GM12892 (cell line): ENCODE results near the gene ADARB2.

Experiments
- DNase-seq: peaks from one replicate; pipeline ENCODE4 v3.0.0; 2011; ENCODE audit not compliant: insufficient read length
- FAIRE-seq: peaks from 2 replicates; lab custom pipeline; 2011; peaks lifted over from hg19 to GRCh38; lab: Jason Lieb, UNC
- POLR2A ChIP-seq: IDR thresholded peaks from 2 replicates; pipeline ENCODE4 v1.6.1; 2011; ENCODE audit warnings: low read depth, low read length, control low read depth
- POLR2AphosphoS5 ChIP-seq: IDR thresholded peaks from 2 replicates; pipeline ENCODE4 v1.6.1; 2011; ENCODE audit warnings: low read depth, low read length, control low read depth
- TAF1 ChIP-seq: IDR thresholded peaks from 2 replicates; pipeline ENCODE4 v1.6.1; 2011; ENCODE audit warnings: low read depth, mild to moderate bottlenecking, control low read depth, low read length, borderline replicate concordance

ADARB2 gene

GRCh38 chr10:1216574-1217236, 520.6 kb downstream of the ADARB2 start:
- TF ChIP-seq TAF1 (no peak), POLR2A (no peak), POLR2AphosphoS5 (no peak)
- no peak for DNase-seq
- no peak for FAIRE-seq

DNA sequence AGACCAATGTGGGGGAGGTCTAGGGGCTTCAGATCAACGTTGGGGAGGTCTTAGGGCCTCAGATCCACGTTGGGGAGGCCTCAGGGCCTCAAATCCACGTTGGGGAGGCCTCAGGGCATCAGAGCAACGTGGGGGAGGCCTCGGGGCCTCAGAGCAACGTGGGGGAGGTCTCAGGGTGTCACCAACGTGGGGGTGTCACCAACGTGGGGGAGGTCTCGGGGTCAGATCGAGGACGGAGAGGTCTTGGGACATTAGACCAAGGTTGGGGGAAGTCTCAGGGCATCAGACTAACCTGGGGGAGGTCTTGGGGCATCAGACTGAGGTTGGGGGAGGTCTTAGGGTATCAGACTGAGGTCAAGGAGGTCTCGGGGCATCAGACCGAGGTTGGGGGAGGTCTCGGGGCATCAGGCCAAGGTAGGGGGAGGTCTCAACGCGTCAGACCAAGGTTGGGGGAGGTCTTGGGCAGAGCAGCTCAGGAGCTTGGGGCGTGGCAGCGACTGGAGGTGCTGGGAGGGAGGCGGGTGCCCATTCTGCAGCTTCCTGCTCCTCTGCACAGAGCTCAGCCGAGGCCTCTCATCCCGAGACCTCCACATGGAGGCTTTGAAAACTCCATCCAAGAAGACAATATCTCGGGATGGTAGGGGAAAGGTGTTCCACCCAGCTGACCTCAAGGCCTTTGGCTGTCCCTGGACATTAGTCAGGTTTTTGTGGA, 521.3 kb downstream of the ADARB2 start:
- FAIRE-seq (no peak), DNase-seq (no peak)
- TF ChIP-seq POLR2AphosphoS5 (no peak), TAF1 (no peak), POLR2A (no peak)

DNA sequence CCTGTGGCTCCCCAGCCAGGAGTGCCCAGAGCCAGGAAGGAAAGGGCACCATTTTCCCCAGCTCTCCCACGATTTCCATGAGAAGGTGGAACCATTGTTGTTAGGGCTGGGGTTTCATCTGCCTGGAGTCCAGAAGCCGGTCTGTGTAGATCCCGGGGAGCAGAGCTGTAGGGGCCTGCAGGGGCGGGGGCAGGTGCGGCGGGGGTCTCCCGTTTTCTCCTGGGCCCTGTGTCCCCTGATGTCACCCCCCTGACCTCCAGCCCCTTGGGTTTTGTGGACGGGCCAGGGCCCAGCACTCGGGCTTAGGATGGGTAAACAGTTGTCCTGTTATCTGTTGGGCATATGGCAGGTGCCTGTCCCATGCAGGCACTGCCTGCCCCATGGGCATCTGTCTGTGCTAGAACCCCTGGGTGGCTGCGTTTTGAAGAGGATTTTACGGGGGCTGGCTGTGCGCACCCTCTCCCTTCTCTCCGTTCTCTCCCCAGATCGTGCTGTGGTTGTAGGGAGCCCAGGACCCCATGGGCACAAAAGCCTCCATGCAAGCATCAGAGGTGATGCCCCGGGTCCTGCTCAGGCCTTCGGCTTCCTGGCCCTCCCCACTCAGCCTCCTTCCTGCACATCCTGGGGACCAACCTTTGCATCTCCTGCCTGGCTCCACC, 522.3 kb downstream of the ADARB2 start:
- TF ChIP-seq TAF1, result no peak
- no peak for TF ChIP-seq POLR2A
- no peak for TF ChIP-seq POLR2AphosphoS5
- no peak for DNase-seq
- no peak for FAIRE-seq

DNA sequence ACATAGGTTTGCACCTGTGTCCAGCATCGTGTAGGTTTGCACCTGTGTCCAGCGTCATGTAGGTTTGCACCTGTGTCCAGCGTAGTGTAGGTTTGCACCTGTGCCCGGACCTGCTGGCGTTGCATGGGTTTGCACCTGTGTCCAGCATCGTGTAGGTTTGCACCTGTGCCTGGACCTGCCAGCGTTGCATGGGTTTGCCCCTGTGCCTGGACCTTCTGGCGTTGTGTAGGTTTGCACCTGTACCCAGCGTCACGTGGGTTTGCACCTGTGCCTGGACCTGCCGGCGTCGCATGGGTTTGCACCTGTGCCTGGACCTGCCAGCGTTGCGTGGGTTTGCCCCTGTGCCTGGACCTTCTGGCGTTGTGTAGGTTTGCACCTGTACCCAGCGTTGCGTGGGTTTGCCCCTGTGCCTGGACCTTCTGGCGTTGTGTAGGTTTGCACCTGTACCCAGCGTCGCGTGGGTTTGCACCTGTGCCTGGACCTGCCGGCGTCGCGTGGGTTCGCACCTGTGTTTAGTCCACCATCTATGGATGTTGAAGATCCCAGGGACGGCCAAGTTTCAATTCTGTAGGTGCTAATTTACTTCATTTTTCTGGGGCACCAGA, 523.2 kb downstream of the ADARB2 start:
- FAIRE-seq, result no peak
- no peak for DNase-seq
- no peak for TF ChIP-seq POLR2A
- TF ChIP-seq POLR2AphosphoS5, result no peak
- TF ChIP-seq TAF1, result no peak

DNA sequence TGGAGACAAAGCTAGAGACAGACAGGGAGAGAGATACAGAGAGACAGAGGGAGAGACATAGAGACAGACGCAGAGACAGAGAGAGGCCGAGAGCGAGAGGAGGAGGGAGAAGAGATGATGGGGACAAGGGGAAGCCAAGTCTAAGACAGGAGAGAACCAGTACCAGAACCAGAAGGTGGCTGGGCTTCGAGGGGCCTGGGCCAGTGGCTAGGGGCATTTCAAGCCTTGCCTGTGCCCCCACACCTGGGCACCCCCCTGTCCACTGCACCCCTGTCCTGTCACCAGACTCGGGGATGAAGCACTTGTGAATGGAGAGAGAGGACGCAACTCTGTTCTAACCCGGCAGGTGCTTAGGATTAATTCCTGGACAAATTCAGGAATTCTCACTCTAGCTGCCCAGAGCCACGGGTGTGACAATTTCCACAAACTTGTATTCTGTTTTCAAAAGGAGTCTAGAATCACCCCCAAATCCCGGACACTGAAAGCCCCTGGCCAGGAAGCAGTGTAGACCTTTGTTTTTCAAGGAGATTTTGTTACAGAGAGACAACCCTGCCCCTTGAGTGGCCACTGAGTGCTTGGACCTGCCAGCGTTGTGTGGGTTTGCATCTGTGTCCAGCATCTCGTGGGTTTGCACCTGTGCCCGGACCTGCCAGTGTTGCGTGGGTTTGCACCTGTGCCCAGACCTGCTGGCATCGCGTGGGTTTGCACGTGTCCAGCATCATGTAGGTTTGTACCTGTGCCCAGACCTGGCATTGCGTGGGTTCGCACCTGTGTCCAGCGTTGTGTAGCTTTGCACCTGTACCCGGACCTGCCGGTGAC, 523.9 kb downstream of the ADARB2 start:
- FAIRE-seq, result no peak
- TF ChIP-seq TAF1 (no peak), POLR2AphosphoS5 (no peak), POLR2A (no peak)

GRCh38 chr10:1212571-1213141, 524.7 kb downstream of the ADARB2 start:
- TF ChIP-seq POLR2A, result no peak
- no peak for TF ChIP-seq POLR2AphosphoS5
- no peak for TF ChIP-seq TAF1
- no peak for DNase-seq

More for the DNA sequence above, 523.9 kb downstream of the ADARB2 start:
- DNase-seq, result no peak

DNA sequence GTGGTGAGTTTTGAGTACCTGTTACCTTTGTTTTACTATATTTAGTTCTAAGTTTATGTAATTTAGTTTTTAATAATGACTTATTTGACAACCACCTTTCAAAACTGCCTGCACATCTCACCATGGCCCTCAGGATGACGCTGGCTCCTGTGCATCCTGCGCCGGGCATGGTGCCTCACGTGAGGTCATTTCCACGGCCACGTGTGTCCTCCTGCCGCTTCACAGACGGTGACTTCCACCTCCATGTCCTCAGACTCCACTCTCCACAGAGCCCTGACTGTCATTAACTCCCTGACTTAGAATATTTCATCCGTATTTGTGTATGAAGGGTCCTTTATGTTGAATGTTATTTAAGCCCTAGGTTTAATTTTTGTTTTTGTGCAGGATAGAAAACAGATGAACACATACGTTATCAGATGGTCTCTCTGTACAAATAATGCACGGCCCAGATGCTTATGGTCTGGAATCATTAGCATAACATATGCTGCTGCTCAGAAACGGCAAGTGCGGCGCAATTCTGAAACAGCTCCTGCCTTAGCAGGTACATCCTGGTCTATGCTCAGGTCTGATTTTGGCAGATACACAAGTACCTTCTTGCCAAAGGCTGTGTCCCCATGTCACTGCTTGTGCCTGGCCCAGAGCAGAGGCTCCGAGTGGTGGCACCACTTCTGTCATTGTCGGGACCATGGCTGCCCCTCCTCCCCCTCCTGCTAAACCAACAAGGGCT, 525.3 kb downstream of the ADARB2 start:
- DNase-seq (no peak), FAIRE-seq (no peak)
- TF ChIP-seq TAF1 (no peak), POLR2AphosphoS5 (no peak), POLR2A (no peak)

More at GRCh38 chr10:1212571-1213141, 524.7 kb downstream of the ADARB2 start:
- no peak for FAIRE-seq

DNA sequence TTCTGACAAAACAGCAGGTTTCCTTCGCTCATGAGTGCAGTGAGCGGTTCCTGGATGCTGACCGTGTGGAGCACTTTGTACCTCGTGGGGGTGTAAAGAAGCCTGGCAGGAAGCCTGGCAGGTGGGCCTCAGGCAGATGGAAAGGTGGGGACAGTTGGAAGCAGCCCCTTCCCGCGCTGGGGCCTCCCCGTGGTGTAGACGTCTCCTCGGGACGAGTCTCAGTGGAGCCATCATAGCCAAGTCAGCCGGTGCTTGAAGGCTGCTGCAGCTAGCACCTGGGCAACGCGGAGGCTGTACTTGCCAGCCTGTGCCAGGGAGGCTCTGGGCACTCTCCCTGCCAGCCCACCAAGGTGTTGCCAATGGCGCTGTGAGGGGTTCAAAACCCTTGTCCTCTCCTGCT, 526.7 kb downstream of the ADARB2 start:
- TF ChIP-seq POLR2A (no peak), POLR2AphosphoS5 (no peak), TAF1 (no peak)
- FAIRE-seq, result no peak
- no peak for DNase-seq

GRCh38 chr10:1209355-1209979, 527.9 kb downstream of the ADARB2 start:
- TF ChIP-seq POLR2AphosphoS5 (no peak), TAF1 (no peak), POLR2A (no peak)
- no peak for FAIRE-seq

More at GRCh38 chr10:1209355-1209979, 527.9 kb downstream of the ADARB2 start:
- DNase-seq, result no peak
